NCI-H1092 treated with DMSO at 0.1 percent for 48 hours (cell line): ENCODE data around the gene BEST2.

Experiments
- DNase-seq: peaks from one replicate; lab custom pipeline; 2025; lab: John Stamatoyannopoulos, UW

BEST2 gene

DNA sequence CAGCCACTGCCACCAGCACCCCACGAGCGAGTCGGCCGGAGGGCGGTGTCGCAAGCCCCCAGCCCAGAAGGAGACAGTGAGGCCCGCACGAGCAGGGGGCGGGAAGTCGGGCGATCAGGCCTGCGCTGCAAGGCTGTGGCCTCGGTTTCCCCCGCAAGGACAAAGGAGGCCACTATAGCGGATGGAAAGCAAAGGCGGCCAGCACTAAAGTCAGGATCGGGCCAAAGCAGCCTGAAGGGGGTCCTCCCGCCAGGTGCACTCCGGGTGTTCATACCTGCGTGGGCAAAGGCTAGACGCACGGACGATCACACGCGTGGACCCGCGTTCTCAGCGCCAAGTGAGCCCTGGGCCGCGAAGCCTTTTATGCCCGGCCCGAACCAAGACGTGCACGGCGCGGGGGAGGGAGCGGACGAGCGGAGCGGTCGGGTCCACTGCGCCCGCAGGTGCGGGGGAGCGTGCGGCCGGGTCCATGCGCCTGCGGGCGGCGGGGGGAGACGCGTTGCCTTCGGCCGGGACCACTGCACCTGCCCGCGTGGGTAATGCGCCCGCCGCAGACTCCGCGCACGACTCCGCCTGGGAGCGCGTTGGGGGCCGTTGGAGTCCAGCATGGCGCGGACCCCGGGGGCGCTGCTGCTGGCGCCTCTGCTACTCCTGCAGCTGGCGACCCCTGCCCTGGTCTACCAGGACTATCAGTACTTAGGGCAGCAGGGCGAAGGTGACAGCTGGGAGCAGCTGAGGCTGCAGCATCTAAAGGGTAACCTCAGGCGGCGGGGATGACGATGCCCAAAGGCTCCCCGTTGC lies 50.1 kb downstream of the BEST2 start, which contains the start of the genes PRDX2 and THSD8:
Gene PRDX2 (minus strand): TSS at position 335 of the 801 bp plus-strand sequence. CDS start 539 bp downstream, outside the sequence.
Gene THSD8 (plus strand): TSS at position 604 of the 801 bp plus-strand sequence. CDS start 3 bp downstream, at position 607.
- DNase-seq, result peak; percentile 81

GRCh38 chr19:12802267-12803106 lies 50.9 kb downstream of the BEST2 start:
- DNase-seq, result no peak

GRCh38 chr19:12804051-12804450 lies 52.5 kb downstream of the BEST2 start:
- DNase-seq, result no peak

- DNase-seq, result peak; percentile 88
Measured at GRCh38 chr19:12806242-12807081, 54.9 kb downstream of the BEST2 start, which contains the start of gene RNASEH2A. RNASEH2A (plus strand) TSS chr19:12806584; CDS start chr19:12806674, 90 bp downstream.
